GM23338 (cell line): ENCODE measurements around the gene SPECC1. TPM values are rescaled to one million over a fixed set of nuclear protein-coding genes. Genes with fewer than 3 reads are reported as not detected.
A peak's percentile ranks its signal among the peaks of the same experiment; 100 is the strongest.
"Not testable (repeated sequence)": the region's sequence is repeated elsewhere in the genome, so short reads cannot be mapped to it uniquely, and the experiment has no call there.

Experiments
- ATAC-seq: fragments of 200-7000 bp; cut with Tn5 transposase; 3 replicates; pipeline ENCODE4 v1.9.1; 2020
- DNase-seq: peaks from one replicate; pipeline ENCODE4 v3.0.0-alpha.2; 2015; ENCODE audit warnings: low spot score
- H2AFZ ChIP-seq: fragments of 200-600 bp; sonication (generic); 2 replicates; pipeline ENCODE4 v1.8.0; 2016; ENCODE audit warnings: antibody characterized with exemption, mild to moderate bottlenecking, moderate library complexity
- H3F3A ChIP-seq: fragments of 200-600 bp; sonication (generic); replicated peaks from 2 replicates; pipeline ENCODE4 v1.8.0; 2017; ENCODE audit warnings: antibody characterized with exemption, mixed run types, low read depth
- H3K27ac ChIP-seq: fragments of 200-600 bp; sonication (generic); 2 replicates; pipeline ENCODE4 v1.6.1; 2016; ENCODE audit warnings: low read depth
- H3K27me3 ChIP-seq: fragments of 200-600 bp; sonication (generic); 2 replicates; pipeline ENCODE4 v1.8.0; 2016; ENCODE audit warnings: mild to moderate bottlenecking, mixed run types, moderate library complexity; ENCODE audit not compliant: insufficient read depth
- H3K36me3 ChIP-seq: fragments of 200-600 bp; sonication (generic); 2 replicates; pipeline ENCODE4 v1.8.0; 2016; ENCODE audit warnings: mild to moderate bottlenecking; ENCODE audit not compliant: insufficient read depth
- H3K4me1 ChIP-seq: fragments of 200-600 bp; sonication (generic); 2 replicates; pipeline ENCODE4 v1.8.0; 2016; ENCODE audit warnings: mild to moderate bottlenecking, moderate library complexity; ENCODE audit not compliant: insufficient read depth
- H3K4me2 ChIP-seq: fragments of 200-600 bp; sonication (generic); 2 replicates; pipeline ENCODE4 v1.7.1; 2017; ENCODE audit warnings: mixed run types
- H3K4me3 ChIP-seq: fragments of 200-600 bp; sonication (generic); 2 replicates; pipeline ENCODE4 v1.6.1; 2016; ENCODE audit warnings: mixed run types
- H3K79me2 ChIP-seq: fragments of 200-600 bp; sonication (generic); replicated peaks from 2 replicates; pipeline ENCODE4 v1.8.0; 2017; ENCODE audit warnings: mild to moderate bottlenecking; ENCODE audit not compliant: insufficient read depth
- H3K9me2 ChIP-seq: fragments of 200-600 bp; sonication (generic); 2 replicates; pipeline ENCODE4 v1.8.0; 2017; ENCODE audit not compliant: insufficient read depth
- H4K20me1 ChIP-seq: fragments of 200-600 bp; sonication (generic); replicated peaks from 2 replicates; pipeline ENCODE4 v1.8.0; 2017; ENCODE audit warnings: mild to moderate bottlenecking; ENCODE audit not compliant: insufficient read depth
- H3K27ac Mint-ChIP-seq: 2 replicates; pipeline ENCODE4 v1.8.0; 2020; ENCODE audit warnings: inconsistent platforms, mild to moderate bottlenecking, moderate library complexity, mixed read lengths
- H3K27me3 Mint-ChIP-seq: 3 replicates; pipeline ENCODE4 v1.8.0; 2022; ENCODE audit warnings: low read depth, mild to moderate bottlenecking, moderate library complexity, mixed read lengths, inconsistent platforms; ENCODE audit not compliant: insufficient read depth, poor library complexity
- H3K36me3 Mint-ChIP-seq: 3 replicates; pipeline ENCODE4 v1.8.0; 2021; ENCODE audit warnings: low read depth, mild to moderate bottlenecking, inconsistent platforms, moderate library complexity, mixed read lengths
- H3K4me1 Mint-ChIP-seq: 3 replicates; pipeline ENCODE4 v1.8.0; 2020; ENCODE audit warnings: mild to moderate bottlenecking, inconsistent platforms, mixed read lengths
- H3K4me3 Mint-ChIP-seq: 3 replicates; pipeline ENCODE4 v1.8.0; 2021; ENCODE audit warnings: moderate library complexity, mild to moderate bottlenecking, inconsistent platforms, mixed read lengths
- H3K9me3 Mint-ChIP-seq: 3 replicates; pipeline ENCODE4 v1.8.0; 2020; ENCODE audit warnings: moderate library complexity, mild to moderate bottlenecking, inconsistent platforms, mixed read lengths
- CREB1 ChIP-seq: fragments of 250-450 bp; sonication (Bioruptor Pico); IDR thresholded peaks from 2 replicates; pipeline ENCODE4 v1.5.0; 2020; ENCODE audit warnings: low read depth, mild to moderate bottlenecking, moderate library complexity
- ETS1 ChIP-seq: IDR thresholded peaks from 2 replicates; pipeline ENCODE4 v1.6.1; 2016; ENCODE audit warnings: antibody characterized with exemption
- EZH2 ChIP-seq: fragments of 200-600 bp; sonication (generic); IDR thresholded peaks from one replicate; pipeline ENCODE4 v1.8.0; 2017; ENCODE audit warnings: antibody characterized with exemption, mild to moderate bottlenecking, low read depth; ENCODE audit not compliant: unreplicated experiment
- EZH2phosphoT487 ChIP-seq: fragments of 200-600 bp; sonication (generic); IDR thresholded peaks from one replicate; pipeline ENCODE4 v1.8.1; 2018; ENCODE audit warnings: antibody characterized with exemption; ENCODE audit not compliant: unreplicated experiment
- NANOG ChIP-seq: IDR thresholded peaks from 2 replicates; pipeline ENCODE4 v1.6.1; 2016; ENCODE audit warnings: antibody characterized with exemption, borderline replicate concordance
- POLR2AphosphoS5 ChIP-seq: IDR thresholded peaks from 2 replicates; pipeline ENCODE4 v1.6.1; 2016; ENCODE audit warnings: antibody characterized with exemption, low read depth
- STAT1 ChIP-seq: IDR thresholded peaks from one replicate; pipeline ENCODE4 v1.6.1; 2016; ENCODE audit warnings: antibody characterized with exemption; ENCODE audit not compliant: unreplicated experiment
- ZNF114 ChIP-seq: fragments of 250-450 bp; sonication (Bioruptor Pico); IDR thresholded peaks from 2 replicates; pipeline ENCODE4 v1.5.0; 2020; ENCODE audit warnings: mild to moderate bottlenecking, moderate library complexity
- ZNF331 ChIP-seq: fragments of 250-450 bp; sonication (Bioruptor Pico); IDR thresholded peaks from 2 replicates; pipeline ENCODE4 v1.5.0; 2020; ENCODE audit warnings: low read depth, mild to moderate bottlenecking, moderate library complexity
- ZNF462 ChIP-seq: fragments of 250-450 bp; sonication (Bioruptor Pico); IDR thresholded peaks from 2 replicates; pipeline ENCODE4 v1.5.0; 2020; ENCODE audit warnings: mild to moderate bottlenecking, moderate library complexity
- polyA plus RNA-seq: library from polyadenylated mRNA; unstranded; fragments of >200 nt; fragmentation: Nextera tagmentation; extraction: Ambion mirVana; gene quantifications from 2 replicates; pipeline ENCODE4 v1.2.1, GENCODE V29; 2016
- total RNA-seq: library from RNA; depleted of rRNA; stranded (reverse); fragments of >200 nt; shearing (Covaris generic); gene quantifications from 2 replicates; pipeline ENCODE4 v1.2.3, GENCODE V29; 2014

The SPECC1 gene
- total and polyA plus RNA-seq, 2 experiments from 2014 or later = 42.6 to 101 TPM

GRCh38 chr17:20236578-20237227, 227.5 kb downstream of the SPECC1 start:
- no peaks in the 10 kb centered on the region for H3K9me3 Mint-ChIP-seq

GRCh38 chr17:20239776-20240175, 230.6 kb downstream of the SPECC1 start:
- not testable (repeated sequence) for H3K27me3 ChIP-seq, H3K36me3 ChIP-seq, H3K27me3 Mint-ChIP-seq, H3F3A ChIP-seq, H3K27ac Mint-ChIP-seq, H3K9me2 ChIP-seq, H3K4me2 ChIP-seq, H3K79me2 ChIP-seq, H3K27ac ChIP-seq, DNase-seq, H3K4me3 Mint-ChIP-seq, H3K9me3 Mint-ChIP-seq, H3K4me1 ChIP-seq, H4K20me1 ChIP-seq, H3K4me1 Mint-ChIP-seq, H3K4me3 ChIP-seq, H2AFZ ChIP-seq, ATAC-seq
- peaks cover 15% of the 10 kb centered on the region for H3K36me3 Mint-ChIP-seq

More at GRCh38 chr17:20236578-20237227, 227.5 kb downstream of the SPECC1 start:
- peaks cover 5% of the 10 kb centered on the region; the same call in 1 of the 2 replicates for H4K20me1 ChIP-seq
- peaks cover 19% of the 10 kb centered on the region for H3K36me3 ChIP-seq
- Mint-ChIP-seq H3K4me3 (no peak overlapping the region), H3K27me3 (no peaks in the 10 kb centered on the region), H3K27ac (peak overlapping the region; percentile 70; the same call in 1 of the 2 replicates), H3K4me1 (peaks cover under 1% of the 10 kb centered on the region; the same call in 1 of the 3 replicates), H3K36me3 (peaks cover 43% of the 10 kb centered on the region)
- TF ChIP-seq CREB1 (CRISPR knock-in tag) = no peak
- no peak overlapping the region for H3K4me2 ChIP-seq
- H3K4me1 ChIP-seq = no peaks in the 10 kb centered on the region
- no peaks in the 10 kb centered on the region for H3K9me2 ChIP-seq
- no peaks in the 10 kb centered on the region for H3K79me2 ChIP-seq
- H2AFZ ChIP-seq = no peak overlapping the region
- no peak for ATAC-seq
- no peak for DNase-seq
- H3K4me3 ChIP-seq = no peak overlapping the region
- 0 out of 2 replicates have a peak, but pooled peaks cover 4% of the 10 kb centered on the region for H3F3A ChIP-seq
- no peaks in the 10 kb centered on the region for H3K27me3 ChIP-seq
- 0 out of 2 replicates have a peak overlapping the region, but pooled peaks have one; percentile 9 for H3K27ac ChIP-seq

GRCh38 chr17:20241855-20242254, 232.7 kb downstream of the SPECC1 start:
- no peak overlapping the region for H3K27ac Mint-ChIP-seq
- H3K4me2 ChIP-seq = no peak overlapping the region
- TF ChIP-seq ZNF331 (CRISPR knock-in tag) = no peak
- TF ChIP-seq CREB1 (CRISPR knock-in tag) = no peak
- no peak for TF ChIP-seq POLR2AphosphoS5
- TF ChIP-seq EZH2 = no peak
- TF ChIP-seq ZNF462 (CRISPR knock-in tag) = no peak
- TF ChIP-seq NANOG = no peak
- no peak for TF ChIP-seq STAT1
- no peak for TF ChIP-seq ZNF114 (CRISPR knock-in tag)
- TF ChIP-seq EZH2phosphoT487 = no peak
- TF ChIP-seq ETS1 = no peak

More at GRCh38 chr17:20241855-20242254, 232.7 kb downstream of the SPECC1 start:
- Mint-ChIP-seq H3K4me3 (no peak overlapping the region), H3K4me1 (no peaks in the 10 kb centered on the region), H3K9me3 (no peaks in the 10 kb centered on the region), H3K27me3 (no peaks in the 10 kb centered on the region), H3K36me3 (peaks cover 18% of the 10 kb centered on the region)
- 0 out of 2 replicates have a peak, but pooled peaks cover 4% of the 10 kb centered on the region for H3F3A ChIP-seq
- peaks cover 6% of the 10 kb centered on the region; the same call in 1 of the 2 replicates for H3K36me3 ChIP-seq
- no peak overlapping the region for H2AFZ ChIP-seq
- no peaks in the 10 kb centered on the region for H3K27me3 ChIP-seq
- ATAC-seq = no peak
- H3K79me2 ChIP-seq = no peaks in the 10 kb centered on the region
- H3K4me1 ChIP-seq = no peaks in the 10 kb centered on the region
- H3K9me2 ChIP-seq = no peaks in the 10 kb centered on the region
- no peak overlapping the region for H3K4me3 ChIP-seq
- DNase-seq = no peak
- no peak overlapping the region for H3K27ac ChIP-seq
- H4K20me1 ChIP-seq = peaks cover 3% of the 10 kb centered on the region; the same call in 1 of the 2 replicates
